Upper lobe of left lung (tissue), 6 donors: ENCODE results near the gene MCTP2. TPM values are rescaled to one million over a fixed set of nuclear protein-coding genes. Genes with fewer than 3 reads are reported as not detected.

Experiments used
- ATAC-seq, 2 donors: fragments of 200-7000 bp; cut with Tn5 transposase; one replicate each; pipeline ENCODE4 v1.9.1; 2022; ENCODE audit warnings: mild to moderate bottlenecking in 2 of 2, moderate library complexity in 2 of 2; ENCODE audit not compliant: low FRiP score in 2 of 2
- DNase-seq, 2 donors: peaks; one replicate each; pipeline ENCODE4 v3.0.0-alpha.2; 2019 to 2020
- H3K27ac ChIP-seq, 4 donors: fragments of 200-600 bp; sonication (generic); one replicate each; pipeline ENCODE4 v1.5.1; 2016 to 2019
- H3K27me3 ChIP-seq, 4 donors: fragments of 200-600 bp; sonication (generic); one replicate each; pipeline ENCODE4 v1.5.1; 2017 to 2019
- H3K36me3 ChIP-seq, 4 donors: fragments of 200-600 bp; sonication (generic); one replicate each; pipeline ENCODE4 v1.5.1; 2016 to 2019
- H3K4me1 ChIP-seq, 4 donors: fragments of 200-600 bp; sonication (generic); one replicate each; pipeline ENCODE4 v1.5.1; 2018 to 2019
- H3K4me3 ChIP-seq, 4 donors: fragments of 200-600 bp; sonication (generic); one replicate each; pipeline ENCODE4 v1.5.1; 2017 to 2019; ENCODE audit warnings: mild to moderate bottlenecking in 2 of 4, moderate library complexity in 1 of 4
- H3K9me3 ChIP-seq, 4 donors: fragments of 200-600 bp; sonication (generic); one replicate each; pipeline ENCODE4 v1.5.1; 2018 to 2019
- CTCF ChIP-seq, 6 experiments: fragments of 450-650 bp in 4 of 6; fragments of 200-600 bp in 2 of 6; sonication (generic) in 2 of 6; IDR thresholded peaks; one replicate each; pipeline ENCODE4 v1.5.1; 2016 to 2019; ENCODE audit warnings: antibody characterized with exemption in 6 of 6
- EP300 ChIP-seq, 4 donors: sonication (generic); formaldehyde crosslinking; IDR thresholded peaks; one replicate each; pipeline ENCODE4 v1.5.1; 2017; ENCODE audit warnings: antibody characterized with exemption in 4 of 4, control low read depth in 2 of 4
- POLR2A ChIP-seq, 4 donors: fragments of 450-650 bp; IDR thresholded peaks; one replicate each; pipeline ENCODE4 v1.5.1; 2016 to 2017; ENCODE audit warnings: antibody characterized with exemption in 4 of 4, mild to moderate bottlenecking in 2 of 4
- POLR2AphosphoS5 ChIP-seq, 2 donors: sonication (generic); formaldehyde crosslinking; IDR thresholded peaks; one replicate each; pipeline ENCODE4 v1.5.1; 2017; ENCODE audit warnings: antibody characterized with exemption in 2 of 2
- WGBS, 2 donors: methylation state at CpG; one replicate each; pipeline ENCODE4 v1.1.5; 2017 to 2018; 5-methylcytosine and 5-hydroxymethylcytosine counted together
- total RNA-seq, 6 donors: library from RNA; depleted of rRNA in 4 of 6; stranded (reverse); fragments of >200 nt in 4 of 6; gene quantifications; one replicate each; pipeline versions ENCODE4 v1.1.0 to v1.2.1, GENCODE V29; 2016 to 2021
- donor health status: DM: no; HTN: no; CAD: no; lungs with moderate emphysema.
- donor health status: DM: no; HTN: yes; CAD: no; lungs with severe emphysema.

The MCTP2 gene
- total RNA-seq, 6 donors from 2014 or later: 33.4 to 64.8 (median 48.5) TPM

- TF ChIP-seq POLR2A (IDR thresholded peaks at IDR 0.05) (no peak), POLR2AphosphoS5 (IDR thresholded peaks at IDR 0.05) (no peak), EP300 (IDR thresholded peaks at IDR 0.05) (no peak), CTCF (IDR thresholded peaks at IDR 0.05) (no peak)
- Histone ChIP-seq H3K4me3 (no peak overlapping the region), H3K27me3 (no peaks in the 10 kb centered on the region), H3K4me1 (peaks cover 0 to 7% (median 3%) of the 10 kb centered on the region in 4 donors), H3K9me3 (no peaks in the 10 kb centered on the region), H3K27ac (no peak overlapping the region), H3K36me3 (peaks cover 0 to 22% (median 0%) of the 10 kb centered on the region in 4 donors)
- DNase-seq: no peak
- 89 to 91% methylated on average over 6 of the region's 6 CpGs for WGBS, 2 donors
- ATAC-seq: no peak
These were observed 141.5 kb downstream of the MCTP2 start for GRCh38 chr15:94372821-94373220.

GRCh38 chr15:94375997-94376396 lies 144.6 kb downstream of the MCTP2 start:
- Histone ChIP-seq H3K27me3 (no peaks in the 10 kb centered on the region), H3K4me1 (peaks cover 0 to 6% (median 0%) of the 10 kb centered on the region in 4 donors), H3K27ac (no peak overlapping the region), H3K9me3 (no peaks in the 10 kb centered on the region), H3K4me3 (no peak overlapping the region), H3K36me3 (peaks cover 0 to 18% (median 0%) of the 10 kb centered on the region in 4 donors)
- DNase-seq: no peak
- WGBS, 2 donors: 69 to 80% methylated on average over 1 of the region's 1 CpG
- peak in 2 of 6 experiments; percentile 19 to 21 for TF ChIP-seq CTCF (IDR thresholded peaks at IDR 0.05)
- TF ChIP-seq EP300 (IDR thresholded peaks at IDR 0.05): no peak
- no peak for ATAC-seq

- no peak overlapping the region for H3K27ac ChIP-seq
- no peak overlapping the region for H3K4me3 ChIP-seq
- DNase-seq: no peak
- H3K4me1 ChIP-seq: no peaks in the 10 kb centered on the region
- TF ChIP-seq POLR2AphosphoS5 (IDR thresholded peaks at IDR 0.05) (no peak), POLR2A (IDR thresholded peaks at IDR 0.05) (no peak), EP300 (IDR thresholded peaks at IDR 0.05) (no peak), CTCF (IDR thresholded peaks at IDR 0.05) (no peak)
- no peaks in the 10 kb centered on the region for H3K27me3 ChIP-seq
- H3K9me3 ChIP-seq: no peaks in the 10 kb centered on the region
- WGBS, 2 donors: 92 to 94% methylated on average over 3 of the region's 3 CpGs
- ATAC-seq: no peak
- H3K36me3 ChIP-seq: peaks cover 0 to 23% (median 0%) of the 10 kb centered on the region in 4 donors
These were observed 148.6 kb downstream of the MCTP2 start for GRCh38 chr15:94379986-94380385.

GRCh38 chr15:94380798-94381197 lies 149.4 kb downstream of the MCTP2 start:
- peaks cover 0 to 20% (median 0%) of the 10 kb centered on the region in 4 donors for H3K36me3 ChIP-seq
- H3K27ac ChIP-seq: no peak overlapping the region
- 88 to 100% methylated on average over 1 of the region's 1 CpG for WGBS, 2 donors
- no peak overlapping the region for H3K4me3 ChIP-seq
- no peak for ATAC-seq
- DNase-seq: no peak
- no peaks in the 10 kb centered on the region for H3K4me1 ChIP-seq
- no peaks in the 10 kb centered on the region for H3K9me3 ChIP-seq
- H3K27me3 ChIP-seq: no peaks in the 10 kb centered on the region
- no peak for TF ChIP-seq CTCF (IDR thresholded peaks at IDR 0.05)
- TF ChIP-seq POLR2AphosphoS5 (IDR thresholded peaks at IDR 0.05): no peak
- TF ChIP-seq EP300 (IDR thresholded peaks at IDR 0.05): no peak
- TF ChIP-seq POLR2A (IDR thresholded peaks at IDR 0.05): no peak

GRCh38 chr15:94381384-94381783 lies 150.0 kb downstream of the MCTP2 start:
- Histone ChIP-seq H3K9me3 (no peaks in the 10 kb centered on the region), H3K27ac (no peak overlapping the region), H3K36me3 (peaks cover 0 to 20% (median 0%) of the 10 kb centered on the region in 4 donors), H3K4me3 (no peak overlapping the region), H3K4me1 (peaks cover 0 to 1% (median 0%) of the 10 kb centered on the region in 4 donors), H3K27me3 (no peaks in the 10 kb centered on the region)
- TF ChIP-seq CTCF (IDR thresholded peaks at IDR 0.05) (no peak), POLR2A (IDR thresholded peaks at IDR 0.05) (no peak), POLR2AphosphoS5 (IDR thresholded peaks at IDR 0.05) (no peak), EP300 (IDR thresholded peaks at IDR 0.05) (no peak)
- 90 to 93% methylated on average over 8 of the region's 8 CpGs for WGBS, 2 donors
- ATAC-seq (no peak), DNase-seq (no peak)
